GM10248 (cell line): ENCODE data around the gene MAP1B.

Experiments
- CTCF ChIA-PET: fragments of 300-600 bp; sonication (Branson Sonifier 250); formaldehyde crosslinking; extraction: SDS; loops from one replicate; lab custom pipeline; 2021; ENCODE audit warnings: antibody characterized with exemption; lab: Yijun Ruan, JAX
- POLR2A ChIA-PET: fragments of 350-650 bp; sonication (Branson Sonifier 250); formaldehyde crosslinking; extraction: SDS; loops from one replicate; lab custom pipeline; 2020; ENCODE audit warnings: antibody characterized with exemption; lab: Yijun Ruan, JAX
- DNase-seq: peaks from one replicate; pipeline ENCODE4 v3.0.0; 2012; ENCODE audit errors: extremely low spot score
- TF ChIP-seq, protein P1 (sequence below): IDR thresholded peaks from 2 replicates; pipeline ENCODE4 v1.5.1; 2012; ENCODE audit warnings: mild to moderate bottlenecking, low read depth; ENCODE audit errors: extremely low read depth, missing control alignments, control extremely low read depth

The MAP1B gene

DNA sequence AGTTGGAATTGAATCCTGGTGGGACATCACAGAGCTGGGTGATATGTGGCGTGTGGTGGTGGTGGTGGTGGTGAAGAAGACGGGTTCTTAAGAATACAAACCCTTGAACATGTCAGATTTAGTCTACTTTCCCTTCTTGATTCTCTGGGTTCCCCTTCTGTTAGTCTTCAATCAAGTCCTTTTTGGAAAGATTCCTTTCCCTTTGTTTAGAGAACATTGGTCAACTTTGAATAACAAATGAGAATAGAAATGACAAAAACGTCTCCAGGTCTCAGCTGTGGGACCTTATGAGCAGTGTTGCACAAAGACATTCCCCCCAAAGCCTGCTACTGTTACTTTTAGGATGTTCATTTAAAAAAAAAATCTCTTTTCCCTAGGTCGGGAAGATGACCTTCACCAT lies 46.3 kb downstream of the MAP1B start:
- ChIA-PET POLR2A (no interaction called here), CTCF (no interaction called here)

DNA sequence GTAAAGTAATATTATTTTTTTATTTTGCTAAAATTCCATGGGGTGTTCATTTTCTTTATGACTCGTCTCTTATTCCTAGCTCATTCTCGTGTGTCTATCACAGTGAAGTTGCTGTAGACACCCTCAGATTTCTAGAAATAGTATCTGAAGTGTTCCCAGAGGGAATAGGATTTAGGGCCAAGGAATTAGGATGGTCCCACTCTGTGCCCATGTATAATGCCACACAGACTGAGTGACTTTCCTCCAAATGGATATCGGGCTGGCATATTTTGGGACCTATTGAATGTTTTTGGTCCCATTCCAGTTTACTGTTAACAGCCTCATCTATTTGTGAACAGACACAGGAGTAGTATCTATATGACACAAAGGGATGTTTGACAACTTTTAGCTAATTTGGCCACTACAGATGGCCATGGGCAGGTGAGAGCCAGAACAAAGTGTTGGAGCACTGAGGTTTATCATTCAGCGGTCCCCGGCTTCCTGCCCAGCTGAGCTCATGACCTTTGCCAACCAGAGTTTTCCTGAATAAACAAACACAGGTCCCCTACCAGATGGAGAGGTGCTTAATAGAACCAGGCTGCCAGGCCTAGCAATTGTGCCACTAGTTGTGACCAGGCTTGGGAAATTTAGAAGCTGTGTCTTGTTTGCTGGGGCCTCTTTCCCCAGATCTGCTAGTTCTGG lies 46.9 kb downstream of the MAP1B start:
- ChIA-PET CTCF (no interaction called here), POLR2A (no interaction called here)
- TF ChIP-seq, protein P1, sequence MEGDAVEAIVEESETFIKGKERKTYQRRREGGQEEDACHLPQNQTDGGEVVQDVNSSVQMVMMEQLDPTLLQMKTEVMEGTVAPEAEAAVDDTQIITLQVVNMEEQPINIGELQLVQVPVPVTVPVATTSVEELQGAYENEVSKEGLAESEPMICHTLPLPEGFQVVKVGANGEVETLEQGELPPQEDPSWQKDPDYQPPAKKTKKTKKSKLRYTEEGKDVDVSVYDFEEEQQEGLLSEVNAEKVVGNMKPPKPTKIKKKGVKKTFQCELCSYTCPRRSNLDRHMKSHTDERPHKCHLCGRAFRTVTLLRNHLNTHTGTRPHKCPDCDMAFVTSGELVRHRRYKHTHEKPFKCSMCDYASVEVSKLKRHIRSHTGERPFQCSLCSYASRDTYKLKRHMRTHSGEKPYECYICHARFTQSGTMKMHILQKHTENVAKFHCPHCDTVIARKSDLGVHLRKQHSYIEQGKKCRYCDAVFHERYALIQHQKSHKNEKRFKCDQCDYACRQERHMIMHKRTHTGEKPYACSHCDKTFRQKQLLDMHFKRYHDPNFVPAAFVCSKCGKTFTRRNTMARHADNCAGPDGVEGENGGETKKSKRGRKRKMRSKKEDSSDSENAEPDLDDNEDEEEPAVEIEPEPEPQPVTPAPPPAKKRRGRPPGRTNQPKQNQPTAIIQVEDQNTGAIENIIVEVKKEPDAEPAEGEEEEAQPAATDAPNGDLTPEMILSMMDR = no peak
- no peak for DNase-seq

More for the DNA sequence above, 46.3 kb downstream of the MAP1B start:
- TF ChIP-seq, protein P1 = no peak
- no peak for DNase-seq

DNA sequence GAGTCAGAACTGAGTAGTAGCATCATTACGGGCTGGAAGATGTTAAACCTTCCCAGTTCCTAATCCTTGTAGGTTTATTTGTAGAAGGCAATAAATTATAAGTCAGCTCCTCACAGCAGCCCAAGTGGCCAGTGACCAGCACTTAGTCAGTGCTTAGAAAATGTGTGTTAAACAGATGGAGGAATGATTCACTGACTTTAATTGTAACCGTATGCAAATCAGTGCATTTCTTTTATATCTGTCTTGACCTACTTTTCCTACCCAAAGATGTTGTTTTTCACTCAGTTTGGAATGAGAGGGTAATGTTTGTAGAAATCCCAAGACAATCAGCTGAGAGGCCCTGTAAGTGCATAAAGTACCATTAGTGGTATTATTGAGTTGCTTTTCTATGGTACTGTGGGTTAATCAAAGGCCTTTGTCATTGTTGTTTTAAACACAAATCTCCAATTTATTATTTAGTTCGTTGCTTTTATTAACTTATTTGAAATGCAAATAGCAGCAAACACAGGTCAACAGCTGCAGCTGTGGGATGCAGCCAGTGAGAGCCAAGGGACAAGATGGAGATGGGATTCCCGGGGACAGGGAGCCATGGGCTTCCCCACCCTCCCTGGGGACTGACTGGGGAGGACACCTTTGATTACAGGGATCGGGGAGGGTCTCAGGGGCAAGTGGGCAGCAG lies 49.8 kb downstream of the MAP1B start:
- ChIA-PET CTCF (no interaction called here), POLR2A (no interaction called here)
- DNase-seq = no peak
- TF ChIP-seq, protein P1 = no peak

DNA sequence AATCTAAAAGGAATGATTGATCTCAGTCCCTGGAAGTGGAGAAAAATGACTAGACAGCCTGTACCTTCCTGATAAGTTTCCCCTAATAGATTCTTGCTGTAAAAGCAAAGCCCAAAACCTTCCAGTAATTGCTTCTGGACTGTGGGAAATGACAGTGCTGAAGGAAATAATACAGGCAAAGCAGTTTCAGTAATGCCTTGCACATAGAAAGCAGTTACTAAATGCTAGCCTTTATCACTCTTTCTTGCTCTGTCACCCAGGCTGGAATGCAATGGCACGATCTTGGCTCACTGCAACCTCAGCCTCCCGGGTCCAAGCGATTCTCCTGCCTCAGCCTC lies 50.3 kb downstream of the MAP1B start:
- CTCF ChIA-PET = no interaction called here
- POLR2A ChIA-PET = no interaction called here
- TF ChIP-seq, protein P1 = no peak
- DNase-seq = no peak

DNA sequence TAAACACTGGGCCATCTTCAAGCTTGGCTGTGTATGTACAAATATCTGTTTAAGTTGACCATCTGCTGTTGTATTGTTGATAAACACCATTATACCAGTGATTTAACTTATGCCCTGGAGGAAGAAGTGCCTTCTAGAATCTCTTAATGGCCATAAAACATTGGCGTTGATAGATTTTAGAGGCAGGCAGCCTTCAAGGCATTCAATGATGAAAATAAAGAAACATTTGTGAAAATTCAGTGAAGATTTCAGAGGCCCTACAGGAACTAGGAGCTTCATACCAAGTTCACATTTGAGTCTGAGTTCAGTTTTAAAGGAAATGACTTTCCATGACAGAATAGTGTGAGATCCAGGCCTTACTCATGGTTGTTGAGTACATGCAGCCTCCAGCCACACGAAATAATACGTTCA lies 52.2 kb downstream of the MAP1B start:
- CTCF ChIA-PET = interaction anchor here (1.5 kb wide), 1 partner anchor 10 kb away, joined by 3 read pairs; no protein-coding TSS in a partner anchor
- POLR2A ChIA-PET = no interaction called here
- TF ChIP-seq, protein P1 = no peak
- no peak for DNase-seq

DNA sequence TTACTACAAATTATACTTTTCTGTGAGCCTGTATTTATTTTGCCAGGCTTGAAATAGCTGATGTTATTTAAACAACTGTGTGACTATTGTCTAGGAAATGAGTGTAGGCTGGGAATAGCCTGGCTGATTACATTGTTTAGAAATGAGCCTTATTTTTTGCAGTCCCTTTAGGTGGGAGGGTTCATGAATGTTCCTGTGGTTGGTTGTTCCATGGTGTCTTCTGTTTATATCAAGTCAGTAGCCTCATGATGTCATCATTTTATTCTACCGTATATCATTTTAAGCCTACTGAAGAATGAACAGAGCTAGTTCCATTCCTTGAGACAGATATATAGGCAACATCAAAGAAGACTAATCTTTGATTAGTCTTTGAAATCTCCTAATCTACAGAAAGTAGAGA lies 53.1 kb downstream of the MAP1B start:
- POLR2A ChIA-PET = no interaction called here
- TF ChIP-seq, protein P1 = no peak
- CTCF ChIA-PET = interaction anchor here (1.5 kb wide), 1 partner anchor 10 kb away, joined by 3 read pairs; no protein-coding TSS in a partner anchor
- no peak for DNase-seq
